Naive thymus-derived CD4-positive, alpha-beta T cell (primary cell): ENCODE results near the gene CETP. TPM values are rescaled to one million over a fixed set of nuclear protein-coding genes. Genes with fewer than 3 reads are reported as not detected.

Experiments used
- ATAC-seq: fragments of 150-1000 bp; cut with Tn5 transposase; 2 replicates; pipeline ENCODE4 v1.10.0; 2021; ENCODE audit warnings: mild to moderate bottlenecking, moderate library complexity
- CTCF ChIA-PET: fragments of 350-600 bp; sonication (Branson Sonifier 250); formaldehyde crosslinking; loops from one replicate; lab custom pipeline; 2021; ENCODE audit warnings: antibody characterized with exemption; lab: Charles Lee
- POLR2A ChIA-PET: fragments of 350-600 bp; sonication (Branson Sonifier 250); formaldehyde crosslinking; loops from one replicate; lab custom pipeline; 2021; ENCODE audit warnings: antibody characterized with exemption, inconsistent platforms; lab: Charles Lee
- DNase-seq, 9 donors: peaks; one replicate each; pipeline versions ENCODE4 v3.0.0 to v3.0.0-alpha.2; 2020 to 2022; ENCODE audit warnings: mixed read lengths in 1 of 9
- H3K27ac ChIP-seq: one replicate; pipeline ENCODE4 v1.7.0; 2013; ENCODE audit warnings: mild to moderate bottlenecking, low read depth, low read length, moderate library complexity
- H3K27me3 ChIP-seq, 2 donors: one replicate each; pipeline ENCODE4 v1.7.0; 2013; ENCODE audit warnings: low read length in 2 of 2, mild to moderate bottlenecking in 2 of 2, moderate library complexity in 2 of 2; ENCODE audit not compliant: control insufficient read depth in 2 of 2, insufficient read depth in 2 of 2
- H3K36me3 ChIP-seq, 3 experiments: 1 replicate in 2 of 3; 2 replicates in 1 of 3; pipeline ENCODE4 v1.7.0; 2013; ENCODE audit warnings: low read length in 3 of 3, mild to moderate bottlenecking in 3 of 3, moderate library complexity in 1 of 3; ENCODE audit not compliant: insufficient read depth in 3 of 3, control insufficient read depth in 2 of 3
- H3K4me1 ChIP-seq, 2 donors: one replicate each; pipeline ENCODE4 v1.7.0; 2013; ENCODE audit warnings: low read length in 2 of 2, mild to moderate bottlenecking in 2 of 2, moderate library complexity in 1 of 2; ENCODE audit not compliant: control insufficient read depth in 2 of 2, insufficient read depth in 2 of 2
- H3K4me3 ChIP-seq: 2 replicates; pipeline ENCODE4 v1.7.0; 2013; ENCODE audit warnings: mild to moderate bottlenecking, low read length
- H3K9me3 ChIP-seq, 3 experiments: 1 replicate in 2 of 3; 2 replicates in 1 of 3; pipeline ENCODE4 v1.7.0; 2013; ENCODE audit warnings: low read length in 3 of 3; ENCODE audit not compliant: control insufficient read depth in 2 of 3
- H3K27ac Mint-ChIP-seq, 9 donors: one replicate each; pipeline ENCODE4 v1.8.0; 2020 to 2022; ENCODE audit warnings: mixed read lengths in 9 of 9, mild to moderate bottlenecking in 8 of 9, moderate library complexity in 5 of 9, inconsistent platforms in 2 of 9
- H3K27me3 Mint-ChIP-seq, 5 donors: one replicate each; pipeline ENCODE4 v1.8.0; 2021 to 2022; ENCODE audit warnings: mixed read lengths in 5 of 5, mild to moderate bottlenecking in 1 of 5
- H3K36me3 Mint-ChIP-seq, 5 donors: one replicate each; pipeline ENCODE4 v1.8.0; 2020 to 2022; ENCODE audit warnings: mixed read lengths in 5 of 5, mild to moderate bottlenecking in 3 of 5, inconsistent platforms in 1 of 5
- H3K4me1 Mint-ChIP-seq, 7 donors: one replicate each; pipeline ENCODE4 v1.8.0; 2020 to 2022; ENCODE audit warnings: mixed read lengths in 7 of 7, mild to moderate bottlenecking in 3 of 7, inconsistent platforms in 1 of 7
- H3K4me3 Mint-ChIP-seq, 10 donors: one replicate each; pipeline ENCODE4 v1.8.0; 2020 to 2022; ENCODE audit warnings: mild to moderate bottlenecking in 10 of 10, mixed read lengths in 10 of 10, moderate library complexity in 6 of 10, inconsistent platforms in 2 of 10
- H3K9me3 Mint-ChIP-seq, 11 donors: one replicate each; pipeline ENCODE4 v1.8.0; 2020 to 2022; ENCODE audit warnings: mixed read lengths in 11 of 11, mild to moderate bottlenecking in 4 of 11, inconsistent platforms in 1 of 11, moderate library complexity in 1 of 11
- intact Hi-C, 2 donors: fragments of 100-400 bp; cut with micrococcal nuclease; formaldehyde crosslinking; loops; one replicate each; pipeline ENCODE4 v1.15.1; 2023
- polyA plus RNA-seq, 2 donors: library from polyadenylated mRNA; unstranded; fragments of 300-500 nt; fragmentation: Illumina TruSeq; gene quantifications; one replicate each; pipeline ENCODE4 v1.2.3, GENCODE V29; 2021
- total RNA-seq, 6 experiments: library from RNA in 5 of 6; stranded (reverse) in 5 of 6; gene quantifications; 1 replicate in 5 of 6; 2 replicates in 1 of 6; pipeline ENCODE4 v1.2.3 and lab custom pipeline; 2021 to 2026

Gene CETP
- total and polyA plus RNA-seq, 7 experiments from 2014 or later: 0.17 to 0.25 TPM; not detected in 5

DNA sequence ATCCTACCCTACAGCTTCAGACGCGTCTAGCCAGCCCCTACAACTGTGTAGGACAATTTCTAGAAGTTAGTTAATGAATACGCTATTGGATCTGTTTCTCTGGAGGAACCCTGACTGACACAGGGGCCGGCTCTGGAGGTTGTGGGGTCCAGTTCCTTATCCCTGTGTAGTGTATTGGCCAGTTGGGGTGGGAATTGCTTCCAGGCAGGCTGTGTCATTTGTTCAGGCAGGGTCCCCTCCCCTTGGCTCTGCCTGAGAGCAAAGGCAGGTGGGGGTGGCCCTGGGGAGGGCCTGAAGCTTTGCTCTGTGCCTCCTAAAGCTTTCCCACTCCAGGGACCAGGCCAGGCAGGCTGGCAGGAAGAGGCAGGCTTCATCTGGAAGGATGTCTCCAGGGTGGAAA, 11.7 kb upstream of the CETP start:
- Mint-ChIP-seq H3K27me3 (no peaks in the 10 kb centered on the region), H3K9me3 (no peaks in the 10 kb centered on the region), H3K36me3 (peaks cover 0 to 4% (median under 1%) of the 10 kb centered on the region in 5 donors), H3K4me1 (peaks cover 0 to 18% (median 7%) of the 10 kb centered on the region in 7 donors), H3K4me3 (no peak overlapping the region), H3K27ac (peak overlapping the region in 1 of 9 donors; percentile 69)
- intact Hi-C loops: loop anchor here in 1 of 2 donors (2.0 kb wide), 1 partner anchor 15 kb away; no protein-coding TSS in a partner anchor
- no peaks in the 10 kb centered on the region for H3K27me3 ChIP-seq
- ATAC-seq: no peak
- H3K27ac ChIP-seq: no peak overlapping the region
- no peaks in the 10 kb centered on the region for H3K9me3 ChIP-seq
- no peak for DNase-seq
- peaks cover 0 to 5% (median 0%) of the 10 kb centered on the region in 3 experiments for H3K36me3 ChIP-seq
- CTCF ChIA-PET: interaction anchor here (0.9 to 2.5 kb wide), 4 partner anchors 13 to 113 kb away, joined by 4 to 18 read pairs (median 6); no protein-coding TSS in a partner anchor
- POLR2A ChIA-PET: interaction anchor here (1.5 kb wide), 1 partner anchor 17 kb away, joined by 6 read pairs; no protein-coding TSS in a partner anchor
- H3K4me1 ChIP-seq: no peaks in the 10 kb centered on the region
- H3K4me3 ChIP-seq: no peak overlapping the region

DNA sequence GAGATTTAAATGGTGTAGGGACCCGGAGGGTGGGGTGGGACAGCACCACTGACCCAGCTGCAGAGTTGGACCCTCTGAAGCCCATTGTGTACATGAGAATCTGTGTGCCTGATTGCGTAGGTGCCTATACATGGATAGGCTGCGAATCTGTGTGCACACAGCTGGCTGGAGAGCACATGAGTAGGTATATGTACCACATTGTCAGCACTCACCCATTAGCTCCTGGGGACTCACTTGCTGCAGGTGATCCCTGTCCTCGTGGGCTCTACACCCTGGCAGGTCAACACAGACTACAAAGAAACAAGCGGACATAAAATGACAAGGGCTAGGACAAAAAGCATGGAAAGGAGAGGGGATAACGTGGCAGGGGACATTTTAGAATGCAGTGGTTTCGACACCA, 11.3 kb upstream of the CETP start:
- Histone ChIP-seq H3K4me1 (no peaks in the 10 kb centered on the region), H3K4me3 (no peak overlapping the region), H3K27me3 (no peaks in the 10 kb centered on the region), H3K36me3 (peaks cover 0 to under 1% (median 0%) of the 10 kb centered on the region in 3 experiments), H3K9me3 (no peaks in the 10 kb centered on the region), H3K27ac (no peak overlapping the region)
- ChIA-PET POLR2A (interaction anchor here (1.5 kb wide), 1 partner anchor 17 kb away, joined by 6 read pairs; no protein-coding TSS in a partner anchor), CTCF (interaction anchor here (1.0 to 2.5 kb wide), 4 partner anchors 13 to 87 kb away, joined by 4 to 18 read pairs (median 6); no protein-coding TSS in a partner anchor)
- Mint-ChIP-seq H3K4me1 (peaks cover 0 to 18% (median 7%) of the 10 kb centered on the region in 7 donors), H3K9me3 (no peaks in the 10 kb centered on the region), H3K4me3 (no peak overlapping the region), H3K36me3 (peaks cover 0 to 4% (median 0%) of the 10 kb centered on the region in 5 donors), H3K27me3 (no peaks in the 10 kb centered on the region), H3K27ac (peak overlapping the region in 2 of 9 donors; percentile 5 to 16)
- no peak for ATAC-seq
- intact Hi-C loops: loop anchor here in 1 of 2 donors (2.0 kb wide), 1 partner anchor 16 kb away; no protein-coding TSS in a partner anchor
- no peak for DNase-seq

DNA sequence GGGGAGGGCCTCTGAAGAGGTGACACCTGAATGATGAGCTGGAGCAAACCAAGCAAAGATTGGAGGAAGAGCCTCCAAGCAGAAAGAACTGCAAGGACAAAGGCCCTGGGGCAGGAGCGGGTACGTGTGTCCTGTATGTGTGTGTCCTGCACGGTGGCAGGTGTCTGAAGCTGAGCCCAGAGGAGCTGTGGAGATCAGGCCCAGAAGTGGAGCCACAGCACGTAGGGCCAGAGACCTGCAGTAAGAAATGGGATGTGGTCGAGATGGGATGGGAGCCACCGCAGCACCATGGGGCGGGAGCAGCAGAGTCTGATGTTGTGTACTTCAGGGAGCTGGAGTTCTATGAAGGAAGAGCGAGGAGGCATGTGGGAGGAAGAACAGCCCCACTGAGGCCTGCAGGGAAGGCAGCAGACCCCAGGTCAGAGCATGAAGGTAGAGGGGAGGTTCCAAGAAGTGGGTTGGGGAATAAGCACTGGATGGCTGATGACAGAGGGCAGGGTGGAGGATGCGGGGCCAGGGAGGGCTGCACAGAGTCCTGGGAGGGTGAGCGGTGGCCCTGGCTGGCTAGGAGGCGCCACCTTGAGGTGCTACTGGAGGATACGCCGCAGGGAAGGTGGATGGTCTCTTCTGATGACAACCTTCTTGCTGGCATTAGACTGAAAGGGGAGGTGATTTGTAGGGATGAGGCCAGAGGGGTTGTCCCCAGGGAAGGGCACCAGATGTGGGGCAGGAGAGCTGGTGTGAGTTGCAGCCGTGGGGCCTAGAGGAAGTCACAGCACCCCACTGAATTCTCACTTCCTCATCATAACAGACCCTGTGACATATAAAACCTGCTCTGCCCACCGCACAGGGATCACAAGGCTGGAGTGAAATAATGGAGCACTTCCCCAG, 10.6 kb upstream of the CETP start:
- Mint-ChIP-seq H3K27ac (peak overlapping the region in 5 of 9 donors; percentile 5 to 84 (median 16)), H3K9me3 (no peaks in the 10 kb centered on the region), H3K4me1 (peaks cover 0 to 18% (median 7%) of the 10 kb centered on the region in 7 donors), H3K4me3 (no peak overlapping the region), H3K27me3 (no peaks in the 10 kb centered on the region), H3K36me3 (peaks cover 0 to 4% (median 0%) of the 10 kb centered on the region in 5 donors)
- ATAC-seq (peak; percentile 81), DNase-seq (peak in 7 of 9 donors; percentile 20 to 62 (median 39))
- H3K4me3 ChIP-seq: no peak overlapping the region
- no peaks in the 10 kb centered on the region for H3K27me3 ChIP-seq
- ChIA-PET CTCF (interaction anchor here (0.9 to 2.5 kb wide), 6 partner anchors 14 to 158 kb away, joined by 3 to 18 read pairs (median 6); no protein-coding TSS in a partner anchor), POLR2A (interaction anchor here (0.6 to 1.5 kb wide), 3 partner anchors 10 to 48 kb away, joined by 3 to 6 read pairs (median 5); no protein-coding TSS in a partner anchor)
- no peak overlapping the region for H3K27ac ChIP-seq
- intact Hi-C loops: loop anchor here (1.0 to 2.0 kb wide), 4 partner anchors 16 to 374 kb away; no protein-coding TSS in a partner anchor
- no peaks in the 10 kb centered on the region for H3K9me3 ChIP-seq
- no peaks in the 10 kb centered on the region for H3K36me3 ChIP-seq
- no peaks in the 10 kb centered on the region for H3K4me1 ChIP-seq

DNA sequence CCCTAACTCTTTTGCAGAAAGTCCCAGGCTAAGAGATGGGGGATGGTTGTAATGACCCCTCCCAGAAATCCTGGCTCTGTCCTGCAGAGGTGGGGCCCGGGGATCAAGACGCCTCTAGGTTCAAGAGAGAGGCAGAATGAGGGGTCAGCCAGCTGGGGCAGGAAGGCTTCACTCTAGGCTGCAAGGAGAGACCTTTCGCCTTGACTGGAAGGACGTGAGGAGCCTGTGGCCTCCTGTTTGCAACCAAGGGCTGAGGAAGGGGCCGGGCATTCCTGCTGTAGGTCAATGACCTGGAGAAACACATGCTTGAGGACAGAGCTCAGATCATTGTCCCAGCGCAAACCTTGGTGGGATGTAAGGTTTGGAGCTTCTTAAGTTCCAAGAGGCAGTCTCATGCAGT, 8.7 kb upstream of the CETP start:
- intact Hi-C loops: no loop called here
- H3K27me3 ChIP-seq: no peaks in the 10 kb centered on the region
- no peaks in the 10 kb centered on the region for H3K9me3 ChIP-seq

DNA sequence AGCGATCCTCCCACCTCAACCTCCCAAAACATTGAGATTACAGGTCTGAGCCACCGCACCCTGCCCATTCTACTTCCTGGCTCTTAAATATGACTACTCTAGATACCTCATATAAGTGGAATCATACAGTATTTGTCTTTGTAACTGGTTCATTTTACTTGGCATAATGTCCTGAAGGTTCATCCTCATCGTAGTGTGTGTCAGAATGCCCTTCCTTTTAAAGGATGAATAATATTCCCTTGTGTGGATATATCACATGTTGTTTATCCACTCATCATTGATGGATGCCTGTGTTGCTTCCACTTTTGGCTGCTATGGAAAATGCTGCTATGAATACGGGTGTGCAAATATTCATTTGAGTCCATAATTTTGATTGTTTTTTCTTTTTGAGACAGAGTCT, 5.7 kb upstream of the CETP start:
- CTCF ChIA-PET: interaction anchor here (1.5 kb wide), 1 partner anchor 14 kb away, joined by 3 read pairs; no protein-coding TSS in a partner anchor
- H3K27me3 Mint-ChIP-seq: peaks cover 0 to 8% (median 0%) of the 10 kb centered on the region in 5 donors

More for the DNA sequence above, 8.7 kb upstream of the CETP start:
- CTCF ChIA-PET: interaction anchor here (0.6 to 1.3 kb wide), 2 partner anchors 184 to 376 kb away, joined by 3 read pairs; no protein-coding TSS in a partner anchor
- Mint-ChIP-seq H3K9me3 (no peaks in the 10 kb centered on the region), H3K36me3 (no peaks in the 10 kb centered on the region), H3K4me3 (no peak overlapping the region), H3K27ac (no peak overlapping the region), H3K4me1 (peaks cover 0 to 16% (median 7%) of the 10 kb centered on the region in 7 donors), H3K27me3 (no peaks in the 10 kb centered on the region)
- no peak overlapping the region for H3K4me3 ChIP-seq
- no peak for DNase-seq
- H3K27ac ChIP-seq: no peak overlapping the region
- POLR2A ChIA-PET: interaction anchor here (1.3 kb wide), 2 partner anchors 20 to 39 kb away, joined by 3 to 4 read pairs; no protein-coding TSS in a partner anchor
- no peaks in the 10 kb centered on the region for H3K4me1 ChIP-seq
- no peaks in the 10 kb centered on the region for H3K36me3 ChIP-seq
- ATAC-seq: no peak

DNA sequence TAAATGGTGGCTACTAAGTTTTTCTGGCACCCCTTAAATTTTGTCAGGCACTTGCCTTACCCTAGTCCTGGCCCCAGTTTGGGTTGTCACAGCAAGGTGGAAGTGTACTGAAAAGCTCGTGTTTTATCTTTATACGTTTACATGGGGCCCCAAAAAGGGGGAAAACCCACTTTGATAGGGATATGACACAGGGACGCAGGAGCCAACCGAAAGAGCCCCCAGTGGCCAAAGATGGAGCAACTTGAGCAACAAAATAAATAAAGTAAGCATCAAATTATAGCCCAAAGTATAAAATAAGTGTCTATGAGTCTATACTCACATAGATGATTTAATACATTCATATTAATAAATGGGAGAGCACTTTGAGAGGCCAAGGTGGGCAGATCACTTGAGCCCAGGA, 5.0 kb upstream of the CETP start:
- ATAC-seq: no peak
- CTCF ChIA-PET: no interaction called here
- H3K4me1 ChIP-seq: no peaks in the 10 kb centered on the region

More for the DNA sequence above, 5.7 kb upstream of the CETP start:
- POLR2A ChIA-PET: no interaction called here
- Histone ChIP-seq H3K4me3 (no peak overlapping the region), H3K36me3 (no peaks in the 10 kb centered on the region), H3K27ac (no peak overlapping the region), H3K9me3 (no peaks in the 10 kb centered on the region), H3K27me3 (no peaks in the 10 kb centered on the region), H3K4me1 (no peaks in the 10 kb centered on the region)
- Mint-ChIP-seq H3K4me1 (peaks cover 0 to 12% (median 5%) of the 10 kb centered on the region in 7 donors), H3K27ac (no peak overlapping the region), H3K9me3 (no peaks in the 10 kb centered on the region), H3K4me3 (no peak overlapping the region), H3K36me3 (no peaks in the 10 kb centered on the region)
- ATAC-seq: no peak
- no peak for DNase-seq
- intact Hi-C loops: no loop called here

More for the DNA sequence above, 5.0 kb upstream of the CETP start:
- intact Hi-C loops: no loop called here
- Mint-ChIP-seq H3K4me3 (no peak overlapping the region), H3K27me3 (peaks cover 0 to 8% (median 0%) of the 10 kb centered on the region in 5 donors), H3K4me1 (peaks cover 0 to 5% (median 0%) of the 10 kb centered on the region in 7 donors), H3K27ac (no peak overlapping the region), H3K9me3 (no peaks in the 10 kb centered on the region), H3K36me3 (no peaks in the 10 kb centered on the region)
- no peaks in the 10 kb centered on the region for H3K9me3 ChIP-seq
- H3K27ac ChIP-seq: no peak overlapping the region
- H3K27me3 ChIP-seq: no peaks in the 10 kb centered on the region
- no peaks in the 10 kb centered on the region for H3K36me3 ChIP-seq
- no peak overlapping the region for H3K4me3 ChIP-seq
- POLR2A ChIA-PET: no interaction called here
- DNase-seq: no peak
